HG02973 (cell line): ENCODE results near the gene DBF4B.
"Not testable (repeated sequence)": the region's sequence is repeated elsewhere in the genome, so short reads cannot be mapped to it uniquely, and the experiment has no call there.

Experiments
- ATAC-seq: cut with Tn5 transposase; IDR thresholded peaks from one replicate; pipeline ENCODE4 v1.9.1; 2021; ENCODE audit warnings: moderate library complexity; ENCODE audit not compliant: unreplicated experiment

The DBF4B gene

GRCh38 chr17:44726121-44726520, 17.7 kb downstream of the DBF4B start:
- ATAC-seq: not testable (repeated sequence)

GRCh38 chr17:44733753-44734152, 25.3 kb downstream of the DBF4B start:
- no peak for ATAC-seq

- ATAC-seq: no peak
Measured at GRCh38 chr17:44734272-44734671, 25.8 kb downstream of the DBF4B start.

GRCh38 chr17:44736551-44737240, 28.2 kb downstream of the DBF4B start:
- ATAC-seq: no peak

- no peak for ATAC-seq
Measured at GRCh38 chr17:44738214-44738906, 29.9 kb downstream of the DBF4B start.

GRCh38 chr17:44741316-44741715, 32.9 kb downstream of the DBF4B start:
- ATAC-seq: no peak

GRCh38 chr17:44745301-44745700, 36.8 kb downstream of the DBF4B start:
- no peak for ATAC-seq

GRCh38 chr17:44745738-44746137, 37.3 kb downstream of the DBF4B start:
- ATAC-seq: not testable (repeated sequence)

GRCh38 chr17:44747566-44747965, 39.1 kb downstream of the DBF4B start:
- ATAC-seq: no peak

- ATAC-seq: no peak
Measured at GRCh38 chr17:44749076-44749979, 40.9 kb downstream of the DBF4B start.

GRCh38 chr17:44749980-44750318, 41.5 kb downstream of the DBF4B start:
- ATAC-seq: no peak

GRCh38 chr17:44751331-44751730, 42.9 kb downstream of the DBF4B start:
- ATAC-seq: no peak

- no peak for ATAC-seq
Measured at GRCh38 chr17:44751806-44752205, 43.3 kb downstream of the DBF4B start.

- no peak for ATAC-seq
Measured at GRCh38 chr17:44752953-44753861, 44.7 kb downstream of the DBF4B start.

- ATAC-seq: no peak
Measured at GRCh38 chr17:44754276-44754675, 45.8 kb downstream of the DBF4B start.

GRCh38 chr17:44755180-44755579, 46.7 kb downstream of the DBF4B start:
- ATAC-seq: not testable (repeated sequence)

- ATAC-seq: no peak
Measured at GRCh38 chr17:44757045-44757917, 48.8 kb downstream of the DBF4B start.

- ATAC-seq: no peak
Measured at GRCh38 chr17:44757918-44758413, 49.5 kb downstream of the DBF4B start.

GRCh38 chr17:44758414-44759085, 50.1 kb downstream of the DBF4B start, which contains the start of gene ADAM11:
TSS of gene ADAM11 (plus strand) at chr17:44758988. CDS start at chr17:44759200, 212 bp downstream.
- no peak for ATAC-seq
